Measurements from ENCODE around the gene ADNP2.

The ADNP2 gene

GRCh38 chr18:80175451-80176204 lies 66.6 kb downstream of the ADNP2 start:
- TF ChIP-seq CTCF (IDR thresholded peaks at IDR 0.05), result no peak

GRCh38 chr18:80176334-80177073 lies 67.4 kb downstream of the ADNP2 start:
- TF ChIP-seq CTCF (IDR thresholded peaks at IDR 0.05), result no peak

DNA sequence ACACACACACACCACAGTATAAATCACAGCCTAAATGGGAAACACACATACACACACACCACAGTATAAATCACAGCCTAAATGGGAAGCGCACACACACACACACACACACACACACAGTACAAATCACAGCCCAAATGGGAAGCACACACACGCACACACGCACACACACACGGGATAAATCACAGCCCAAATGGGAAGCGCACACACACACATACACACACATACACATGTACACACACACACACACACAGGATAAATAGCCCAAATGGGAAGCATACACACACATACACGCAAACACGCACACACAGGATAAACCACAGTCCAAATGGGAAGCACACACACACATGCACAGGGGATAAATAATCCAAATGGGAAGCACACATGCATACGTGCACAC lies 68.1 kb downstream of the ADNP2 start:
- TF ChIP-seq CTCF (IDR thresholded peaks at IDR 0.05), result no peak

DNA sequence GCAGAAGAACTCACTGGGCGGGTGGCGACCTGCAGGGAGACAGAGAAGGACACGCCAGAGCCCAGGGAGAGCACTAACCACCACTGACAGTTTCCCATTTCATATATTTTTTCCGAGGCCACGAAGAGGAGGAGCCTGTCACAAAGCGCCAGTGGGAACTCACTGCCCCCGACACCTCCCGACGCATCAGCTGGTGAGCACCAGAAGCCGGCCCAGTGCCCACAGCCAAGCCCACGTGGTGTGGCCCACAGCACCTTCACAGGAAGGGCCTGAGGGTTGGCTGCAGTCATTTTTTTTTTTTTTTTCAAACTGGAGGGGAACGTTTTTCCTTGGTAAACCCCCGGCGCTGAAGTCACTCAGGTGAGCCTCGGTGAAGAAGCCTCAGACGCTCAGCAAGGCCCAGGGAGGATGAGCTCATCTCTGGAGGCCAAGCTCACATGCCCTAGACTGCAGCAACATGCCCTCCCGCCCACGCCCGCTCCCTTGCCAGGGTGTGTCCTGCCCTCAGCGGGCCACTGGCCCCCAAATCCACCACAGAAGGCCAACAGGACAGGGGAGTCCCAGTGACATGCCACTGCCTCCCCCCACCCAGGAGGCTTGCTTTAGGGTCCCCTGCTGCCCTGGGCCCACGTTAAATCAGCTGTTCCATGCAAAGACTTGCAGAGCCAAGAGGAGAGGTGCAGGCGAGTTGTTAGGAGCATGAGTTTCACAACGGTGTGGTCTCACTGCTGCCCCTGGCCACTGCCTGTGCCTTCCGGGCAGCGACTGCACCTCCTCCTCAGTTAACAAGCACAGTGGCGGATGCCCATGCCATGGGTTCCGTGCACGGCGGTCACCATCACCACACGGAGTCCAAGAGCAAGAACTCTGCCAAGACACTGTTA lies 70.1 kb downstream of the ADNP2 start:
- TF ChIP-seq CTCF (IDR thresholded peaks at IDR 0.05), result no peak

DNA sequence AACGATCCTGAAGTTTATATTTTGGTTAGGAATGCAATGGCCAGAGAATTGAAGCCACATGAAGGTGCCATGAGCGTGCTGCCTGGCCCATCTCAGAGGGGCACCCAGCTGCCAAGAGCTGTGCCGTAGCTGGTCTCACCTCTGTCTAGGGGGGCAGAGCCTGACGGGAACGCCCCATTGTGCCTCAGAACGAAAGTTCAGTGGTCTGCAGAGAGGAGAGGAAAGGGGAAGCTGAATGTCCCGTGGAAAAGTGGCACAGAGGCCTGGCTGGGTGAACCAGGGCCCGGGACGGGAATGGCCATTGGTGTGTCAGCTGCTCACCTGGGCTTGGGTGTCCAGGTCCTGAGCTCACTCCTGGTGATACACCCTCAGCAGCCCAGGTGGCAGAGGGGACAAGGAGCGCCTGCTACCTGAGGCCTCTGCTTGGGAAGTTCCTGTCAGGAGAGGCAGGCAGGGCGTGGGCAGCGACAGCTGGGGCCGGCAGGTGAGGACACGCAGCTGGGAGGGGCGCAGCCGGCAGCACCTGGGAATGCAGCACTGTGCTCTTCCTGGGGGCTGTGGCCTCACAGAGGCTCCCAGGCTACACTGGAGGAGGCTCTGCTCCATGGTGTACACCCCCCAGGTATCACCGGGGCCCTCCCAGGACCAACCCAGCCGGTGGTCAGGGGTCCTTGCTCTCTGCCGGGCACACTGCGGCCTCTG lies 70.9 kb downstream of the ADNP2 start:
- TF ChIP-seq CTCF (IDR thresholded peaks at IDR 0.05), result no peak

- no peak for TF ChIP-seq CTCF (IDR thresholded peaks at IDR 0.05)
Observed at GRCh38 chr18:80180778-80181564, 71.9 kb downstream of the ADNP2 start.

Data from LNCAP (cell line).